ENCODE results near the gene RABL2B.
"Not testable (repeated sequence)": the region's sequence is repeated elsewhere in the genome, so short reads cannot be mapped to it uniquely, and the experiment has no call there.

RABL2B gene

GRCh38 chr22:50783033-50783879 lies at the start of gene RABL2B:
Gene RABL2B (minus strand): TSS chr22:50783636. CDS start chr22:50782294, 1,342 bp downstream.
- peak; percentile 76 for DNase-seq (ENCODE audit: low spot score)

- DNase-seq (ENCODE audit: low spot score), result not testable (repeated sequence)
Observed at GRCh38 chr22:50786936-50787335, 3.5 kb upstream of the RABL2B start.

GRCh38 chr22:50785289-50785688 lies 1.9 kb upstream of the RABL2B start:
- DNase-seq (ENCODE audit: low spot score), result not testable (repeated sequence)

- not testable (repeated sequence) for DNase-seq (ENCODE audit: low spot score)
Observed at GRCh38 chr22:50783880-50784276, 442 bp upstream of the RABL2B start.

- DNase-seq (ENCODE audit: low spot score), result not testable (repeated sequence)
Observed at GRCh38 chr22:50782253-50782652, 1.2 kb downstream of the RABL2B start.

GRCh38 chr22:50780244-50780643 lies 3.2 kb downstream of the RABL2B start:
- DNase-seq (ENCODE audit: low spot score), result not testable (repeated sequence)

- DNase-seq (ENCODE audit: low spot score), result not testable (repeated sequence)
Observed at GRCh38 chr22:50777631-50778030, 5.8 kb downstream of the RABL2B start.

GRCh38 chr22:50775132-50775531 lies 8.3 kb downstream of the RABL2B start:
- DNase-seq (ENCODE audit: low spot score), result peak; percentile 51

- DNase-seq (ENCODE audit: low spot score), result not testable (repeated sequence)
Observed at GRCh38 chr22:50764288-50764687, 19.1 kb downstream of the RABL2B start.

GRCh38 chr22:50761829-50762228 lies 21.6 kb downstream of the RABL2B start:
- DNase-seq (ENCODE audit: low spot score), result not testable (repeated sequence)

- peak; percentile 20 for DNase-seq (ENCODE audit: low spot score)
Observed at GRCh38 chr22:50759597-50760341, 23.7 kb downstream of the RABL2B start.

- DNase-seq (ENCODE audit: low spot score), result not testable (repeated sequence)
Observed at GRCh38 chr22:50756949-50757491, 26.4 kb downstream of the RABL2B start.

- not testable (repeated sequence) for DNase-seq (ENCODE audit: low spot score)
Observed at GRCh38 chr22:50756406-50756805, 27.0 kb downstream of the RABL2B start.

- not testable (repeated sequence) for DNase-seq (ENCODE audit: low spot score)
Observed at GRCh38 chr22:50755251-50755650, 28.2 kb downstream of the RABL2B start.

GRCh38 chr22:50749302-50750074 lies 33.9 kb downstream of the RABL2B start:
- not testable (repeated sequence) for DNase-seq (ENCODE audit: low spot score)

GRCh38 chr22:50748630-50749029 lies 34.8 kb downstream of the RABL2B start:
- not testable (repeated sequence) for DNase-seq (ENCODE audit: low spot score)

GRCh38 chr22:50747521-50747920 lies 35.9 kb downstream of the RABL2B start:
- not testable (repeated sequence) for DNase-seq (ENCODE audit: low spot score)

GRCh38 chr22:50744424-50744823 lies 39.0 kb downstream of the RABL2B start:
- not testable (repeated sequence) for DNase-seq (ENCODE audit: low spot score)

- not testable (repeated sequence) for DNase-seq (ENCODE audit: low spot score)
Observed at GRCh38 chr22:50740714-50741113, 42.7 kb downstream of the RABL2B start.

- DNase-seq (ENCODE audit: low spot score), result no peak
Observed at GRCh38 chr22:50739894-50740293, 43.5 kb downstream of the RABL2B start.

- DNase-seq (ENCODE audit: low spot score), result no peak
Observed at GRCh38 chr22:50739279-50739691, 44.2 kb downstream of the RABL2B start.
